ENCODE results near the gene VPS18.

DNA sequence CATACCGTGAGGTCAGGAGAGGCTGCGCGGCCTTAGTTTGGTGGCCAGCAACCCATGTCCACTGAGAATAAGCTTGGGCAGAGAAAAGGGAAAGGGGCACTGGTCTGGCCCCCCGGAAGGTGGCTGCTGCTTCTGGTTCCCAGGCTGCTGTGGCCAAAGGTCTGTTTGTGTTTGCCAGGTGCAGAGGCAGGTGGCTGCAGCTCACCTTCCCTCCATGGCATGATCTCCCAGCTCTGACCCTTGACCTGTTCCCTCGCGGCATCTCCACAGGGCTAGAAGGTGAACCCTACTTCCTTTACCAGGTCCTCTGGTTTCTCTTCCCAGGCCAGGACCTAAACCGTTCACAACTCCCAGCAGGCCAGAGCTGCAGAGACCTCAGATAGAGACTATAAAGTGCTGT lies 13.8 kb downstream of the VPS18 start:
- TF ChIP-seq, protein P1, sequence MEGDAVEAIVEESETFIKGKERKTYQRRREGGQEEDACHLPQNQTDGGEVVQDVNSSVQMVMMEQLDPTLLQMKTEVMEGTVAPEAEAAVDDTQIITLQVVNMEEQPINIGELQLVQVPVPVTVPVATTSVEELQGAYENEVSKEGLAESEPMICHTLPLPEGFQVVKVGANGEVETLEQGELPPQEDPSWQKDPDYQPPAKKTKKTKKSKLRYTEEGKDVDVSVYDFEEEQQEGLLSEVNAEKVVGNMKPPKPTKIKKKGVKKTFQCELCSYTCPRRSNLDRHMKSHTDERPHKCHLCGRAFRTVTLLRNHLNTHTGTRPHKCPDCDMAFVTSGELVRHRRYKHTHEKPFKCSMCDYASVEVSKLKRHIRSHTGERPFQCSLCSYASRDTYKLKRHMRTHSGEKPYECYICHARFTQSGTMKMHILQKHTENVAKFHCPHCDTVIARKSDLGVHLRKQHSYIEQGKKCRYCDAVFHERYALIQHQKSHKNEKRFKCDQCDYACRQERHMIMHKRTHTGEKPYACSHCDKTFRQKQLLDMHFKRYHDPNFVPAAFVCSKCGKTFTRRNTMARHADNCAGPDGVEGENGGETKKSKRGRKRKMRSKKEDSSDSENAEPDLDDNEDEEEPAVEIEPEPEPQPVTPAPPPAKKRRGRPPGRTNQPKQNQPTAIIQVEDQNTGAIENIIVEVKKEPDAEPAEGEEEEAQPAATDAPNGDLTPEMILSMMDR (IDR thresholded peaks at IDR 0.05; ENCODE audit: poor library complexity, severe bottlenecking), result no peak
- no peak for TF ChIP-seq EZH2 (IDR thresholded peaks at IDR 0.05; ENCODE audit: borderline replicate concordance, insufficient read depth, low read length, poor library complexity, severe bottlenecking)
- TF ChIP-seq POLR2AphosphoS5 (IDR thresholded peaks at IDR 0.05), result no peak
- TF ChIP-seq, protein P2, sequence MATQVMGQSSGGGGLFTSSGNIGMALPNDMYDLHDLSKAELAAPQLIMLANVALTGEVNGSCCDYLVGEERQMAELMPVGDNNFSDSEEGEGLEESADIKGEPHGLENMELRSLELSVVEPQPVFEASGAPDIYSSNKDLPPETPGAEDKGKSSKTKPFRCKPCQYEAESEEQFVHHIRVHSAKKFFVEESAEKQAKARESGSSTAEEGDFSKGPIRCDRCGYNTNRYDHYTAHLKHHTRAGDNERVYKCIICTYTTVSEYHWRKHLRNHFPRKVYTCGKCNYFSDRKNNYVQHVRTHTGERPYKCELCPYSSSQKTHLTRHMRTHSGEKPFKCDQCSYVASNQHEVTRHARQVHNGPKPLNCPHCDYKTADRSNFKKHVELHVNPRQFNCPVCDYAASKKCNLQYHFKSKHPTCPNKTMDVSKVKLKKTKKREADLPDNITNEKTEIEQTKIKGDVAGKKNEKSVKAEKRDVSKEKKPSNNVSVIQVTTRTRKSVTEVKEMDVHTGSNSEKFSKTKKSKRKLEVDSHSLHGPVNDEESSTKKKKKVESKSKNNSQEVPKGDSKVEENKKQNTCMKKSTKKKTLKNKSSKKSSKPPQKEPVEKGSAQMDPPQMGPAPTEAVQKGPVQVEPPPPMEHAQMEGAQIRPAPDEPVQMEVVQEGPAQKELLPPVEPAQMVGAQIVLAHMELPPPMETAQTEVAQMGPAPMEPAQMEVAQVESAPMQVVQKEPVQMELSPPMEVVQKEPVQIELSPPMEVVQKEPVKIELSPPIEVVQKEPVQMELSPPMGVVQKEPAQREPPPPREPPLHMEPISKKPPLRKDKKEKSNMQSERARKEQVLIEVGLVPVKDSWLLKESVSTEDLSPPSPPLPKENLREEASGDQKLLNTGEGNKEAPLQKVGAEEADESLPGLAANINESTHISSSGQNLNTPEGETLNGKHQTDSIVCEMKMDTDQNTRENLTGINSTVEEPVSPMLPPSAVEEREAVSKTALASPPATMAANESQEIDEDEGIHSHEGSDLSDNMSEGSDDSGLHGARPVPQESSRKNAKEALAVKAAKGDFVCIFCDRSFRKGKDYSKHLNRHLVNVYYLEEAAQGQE (IDR thresholded peaks at IDR 0.05; ENCODE audit: borderline replicate concordance), result no peak
- no peak for TF ChIP-seq MXI1 (conservative IDR thresholded peaks at IDR 0.05; ENCODE audit: poor library complexity, severe bottlenecking)

Data from neural cell (in vitro differentiated cells).